Prostate gland (tissue), 2 donors: ENCODE measurements around the gene CHMP5.

Experiments
- CTCF ChIP-seq, 4 experiments: fragments of 200-600 bp in 2 of 4; fragments of 450-650 bp in 2 of 4; sonication (generic) in 2 of 4; IDR thresholded peaks; 1 replicate in 3 of 4; 2 replicates in 1 of 4; pipeline ENCODE4 v1.5.1; 2016 to 2019; ENCODE audit warnings: antibody characterized with exemption in 4 of 4, mild to moderate bottlenecking in 2 of 4, moderate library complexity in 2 of 4
- POLR2A ChIP-seq: fragments of 450-650 bp; IDR thresholded peaks from one replicate; pipeline ENCODE4 v1.6.1; 2016; ENCODE audit warnings: antibody characterized with exemption, mild to moderate bottlenecking
- POLR2AphosphoS5 ChIP-seq: sonication (generic); formaldehyde crosslinking; IDR thresholded peaks from one replicate; pipeline ENCODE4 v1.6.1; 2017; ENCODE audit warnings: antibody characterized with exemption

GRCh38 chr9:33244137-33244784, 20.6 kb upstream of the CHMP5 start:
- TF ChIP-seq CTCF (IDR thresholded peaks at IDR 0.05) (no peak), POLR2AphosphoS5 (no peak), POLR2A (no peak)
